Natural killer cell (primary cell): ENCODE measurements around the gene LPO. TPM values are rescaled to one million over a fixed set of nuclear protein-coding genes. Genes with fewer than 3 reads are reported as not detected.
A peak's percentile ranks its signal among the peaks of the same experiment; 100 is the strongest.

Experiments
- ATAC-seq, 3 donors: fragments of 150-1000 bp in 2 of 3; fragments of 200-7000 bp in 1 of 3; cut with Tn5 transposase; 1 replicate in 1 of 3; 2 replicates in 2 of 3; pipeline ENCODE4 v1.10.0; 2021; ENCODE audit warnings: mild to moderate bottlenecking in 2 of 3, moderate library complexity in 2 of 3
- DNase-seq, 2 donors: peaks; one replicate each; pipeline versions ENCODE4 v3.0.0 to v3.0.0-alpha.2; 2013 to 2021; ENCODE audit warnings: mixed read lengths in 1 of 2
- H3K27ac ChIP-seq: one replicate; pipeline ENCODE4 v1.5.1; 2013; ENCODE audit warnings: mild to moderate bottlenecking, low read length
- H3K27me3 ChIP-seq: one replicate; pipeline ENCODE4 v1.6.1; 2013; ENCODE audit warnings: low read length; ENCODE audit not compliant: control insufficient read depth, insufficient read depth
- H3K36me3 ChIP-seq: one replicate; pipeline ENCODE4 v1.6.1; 2013; ENCODE audit warnings: low read length; ENCODE audit not compliant: control insufficient read depth, insufficient read depth
- H3K4me1 ChIP-seq: one replicate; pipeline ENCODE4 v1.6.1; 2013; ENCODE audit warnings: low read length; ENCODE audit not compliant: control insufficient read depth, insufficient read depth
- H3K4me3 ChIP-seq: one replicate; pipeline ENCODE4 v1.5.1; 2013; ENCODE audit warnings: low read length
- H3K9me3 ChIP-seq: one replicate; pipeline ENCODE4 v1.6.1; 2013; ENCODE audit warnings: low read length; ENCODE audit not compliant: control insufficient read depth, insufficient read depth
- H3K27ac Mint-ChIP-seq, 2 donors: one replicate each; pipeline ENCODE4 v1.8.0; 2022; ENCODE audit warnings: mild to moderate bottlenecking in 2 of 2, mixed read lengths in 2 of 2, moderate library complexity in 1 of 2
- H3K27me3 Mint-ChIP-seq, 2 donors: one replicate each; pipeline ENCODE4 v1.8.0; 2022; ENCODE audit warnings: low read depth in 2 of 2, mixed read lengths in 2 of 2
- H3K36me3 Mint-ChIP-seq: one replicate; pipeline ENCODE4 v1.8.0; 2022; ENCODE audit warnings: mixed read lengths
- H3K4me1 Mint-ChIP-seq, 2 donors: one replicate each; pipeline ENCODE4 v1.8.0; 2022; ENCODE audit warnings: mixed read lengths in 2 of 2
- H3K4me3 Mint-ChIP-seq: one replicate; pipeline ENCODE4 v1.8.0; 2022; ENCODE audit warnings: mild to moderate bottlenecking, moderate library complexity, mixed read lengths
- H3K9me3 Mint-ChIP-seq, 2 donors: one replicate each; pipeline ENCODE4 v1.8.0; 2022; ENCODE audit warnings: mixed read lengths in 2 of 2
- CTCF ChIP-seq: fragments of 200-600 bp; IDR thresholded peaks from one replicate; pipeline ENCODE4 v1.8.0; 2022; ENCODE audit warnings: antibody characterized with exemption
- WGBS: methylation state at CpG from one replicate; pipeline ENCODE4 v1.1.7; 2013; ENCODE audit warnings: missing lambda C conversion rate; ENCODE audit not compliant: insufficient coverage; 5-methylcytosine and 5-hydroxymethylcytosine counted together
- intact Hi-C: fragments of 100-400 bp; cut with micrococcal nuclease; formaldehyde crosslinking; loops from one replicate; pipeline ENCODE4 v1.14.2; 2022
- total RNA-seq, 4 donors: library from RNA; stranded (reverse); fragments of 120-200 nt in 1 of 4; gene quantifications; one replicate each; pipeline versions ENCODE4 v1.2.3 to v1.2.4, GENCODE V29; 2013 to 2022

LPO gene
- total RNA-seq, 3 donors from 2014 or later (not counting 1 experiment from before 2014, with no cell fraction given) = not detected

DNA sequence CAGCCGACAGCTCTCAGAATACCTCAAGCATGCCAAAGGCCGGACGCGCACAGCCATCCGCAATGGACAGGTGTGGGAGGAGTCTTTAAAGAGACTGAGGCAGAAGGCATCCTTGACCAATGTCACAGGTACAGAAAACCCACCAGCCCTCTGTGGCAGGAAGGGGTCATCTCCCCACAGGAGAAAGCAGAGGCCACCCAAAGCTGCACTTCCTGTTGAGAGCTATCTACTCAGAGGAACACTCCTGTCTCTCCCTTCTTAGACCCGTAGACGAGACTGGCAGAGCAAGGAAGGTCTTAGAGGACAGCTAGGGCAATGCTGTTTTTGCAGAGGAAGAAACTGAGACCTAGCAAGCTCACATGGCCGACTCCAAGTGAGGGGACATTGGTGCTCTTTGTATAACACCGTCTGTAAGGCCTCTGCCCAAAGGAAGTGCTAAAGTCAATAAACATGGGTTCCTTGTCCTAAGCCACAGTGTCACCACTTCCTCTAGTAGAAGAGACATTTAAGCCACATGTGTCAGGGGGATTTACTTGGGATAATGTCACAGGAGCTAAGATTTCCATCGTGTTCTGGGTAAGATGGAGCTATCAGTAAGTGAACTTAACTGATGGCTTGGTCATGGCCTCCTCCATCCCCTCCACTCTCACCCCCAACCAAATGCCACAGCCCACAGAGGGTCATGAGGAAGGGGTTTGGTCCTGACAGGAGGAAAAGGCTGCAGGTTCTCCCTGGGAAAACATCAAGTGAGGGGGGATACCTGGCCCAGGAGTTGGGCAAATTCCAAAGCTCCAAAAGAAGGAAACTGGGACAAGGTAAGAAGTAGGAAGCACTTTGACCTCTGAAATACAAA lies 9.4 kb downstream of the LPO start:
- no peak for ATAC-seq
- peak overlapping the region in 1 of 2 donors; percentile 37 for H3K27ac Mint-ChIP-seq

GRCh38 chr17:58248955-58249269 lies 10.5 kb downstream of the LPO start:
- Mint-ChIP-seq H3K27ac (no peak overlapping the region), H3K27me3 (peaks cover 11 to 31% of the 10 kb centered on the region in 2 donors), H3K36me3 (no peaks in the 10 kb centered on the region), H3K9me3 (no peaks in the 10 kb centered on the region), H3K4me3 (peak overlapping the region; percentile 10), H3K4me1 (peaks cover 17 to 31% of the 10 kb centered on the region in 2 donors)
- Histone ChIP-seq H3K9me3 (no peaks in the 10 kb centered on the region), H3K27ac (no peak overlapping the region), H3K27me3 (peaks cover 2% of the 10 kb centered on the region), H3K4me3 (peak overlapping the region; percentile 53), H3K36me3 (no peaks in the 10 kb centered on the region), H3K4me1 (peaks cover 33% of the 10 kb centered on the region)
- ATAC-seq (no peak), DNase-seq (no peak)
- intact Hi-C loops = loop anchor here (5.0 kb wide), 1 partner anchor 198 kb away; no protein-coding TSS in a partner anchor
- 54% methylated on average over 10 of the region's 10 CpGs for WGBS
- no peak for TF ChIP-seq CTCF

More for the DNA sequence above, 9.4 kb downstream of the LPO start:
- no peaks in the 10 kb centered on the region for H3K36me3 Mint-ChIP-seq
- peaks cover 17 to 31% of the 10 kb centered on the region in 2 donors for H3K4me1 Mint-ChIP-seq
- no peak for TF ChIP-seq CTCF
- no peak overlapping the region for H3K4me3 ChIP-seq
- intact Hi-C loops = loop anchor here (5.0 kb wide), 1 partner anchor 200 kb away; no protein-coding TSS in a partner anchor
- DNase-seq = peak in 1 of 2 donors; percentile 13
- H3K9me3 ChIP-seq = no peaks in the 10 kb centered on the region
- H3K9me3 Mint-ChIP-seq = no peaks in the 10 kb centered on the region
- H3K4me1 ChIP-seq = peaks cover 33% of the 10 kb centered on the region
- peaks cover 2% of the 10 kb centered on the region for H3K27me3 ChIP-seq
- peaks cover 15 to 31% of the 10 kb centered on the region in 2 donors for H3K27me3 Mint-ChIP-seq
- H3K27ac ChIP-seq = peak overlapping the region; percentile 31
- no peaks in the 10 kb centered on the region for H3K36me3 ChIP-seq
- peak overlapping the region; percentile 7 for H3K4me3 Mint-ChIP-seq
- 50% methylated on average over 7 of the region's 10 CpGs for WGBS

DNA sequence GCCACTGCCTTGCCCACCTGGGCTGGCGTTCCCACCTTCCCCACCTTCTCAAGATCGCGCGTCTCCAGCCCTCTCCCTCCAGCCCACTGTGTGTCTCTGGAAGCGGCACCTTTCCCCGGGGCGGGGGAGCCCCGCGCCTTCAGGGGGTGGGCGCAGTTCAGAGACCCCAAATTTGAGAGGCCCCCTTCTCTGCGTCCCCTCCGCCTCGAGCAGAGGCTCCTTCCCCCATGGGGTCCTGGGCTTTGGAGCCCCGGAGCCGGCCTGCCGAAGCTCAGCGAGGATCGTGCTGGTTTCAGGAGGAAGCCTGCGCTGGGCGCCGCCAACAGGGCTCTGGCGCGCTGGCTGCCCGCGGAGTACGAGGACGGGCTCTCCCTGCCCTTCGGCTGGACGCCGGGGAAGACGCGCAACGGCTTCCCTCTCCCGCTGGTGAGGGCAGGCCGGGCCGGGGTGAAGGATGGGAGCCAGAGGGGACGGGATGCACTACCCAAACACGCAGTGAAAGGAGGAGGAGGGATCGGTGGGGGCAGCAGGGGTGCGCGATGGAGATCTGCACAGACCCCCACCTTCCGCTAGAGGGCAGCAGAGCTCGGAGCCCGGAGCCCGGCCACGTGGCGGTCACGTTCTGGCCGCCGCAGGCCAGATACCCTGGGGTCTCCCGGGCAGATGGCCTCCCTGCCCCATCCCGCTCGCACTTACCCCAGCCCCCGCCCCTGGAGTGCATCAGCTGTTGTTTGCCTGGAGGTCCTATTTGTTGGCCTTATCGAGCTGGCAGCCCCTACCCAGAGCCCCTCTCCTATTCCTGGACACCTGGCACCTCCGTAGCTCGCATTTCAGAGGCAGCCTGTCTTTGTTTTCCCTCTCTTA lies 11.1 kb downstream of the LPO start:
- 8% methylated on average over 57 of the region's 57 CpGs for WGBS
- H3K27ac ChIP-seq = no peak overlapping the region
- ATAC-seq = peak; percentile 94 to 99 (median 98)
- no peak overlapping the region for H3K27ac Mint-ChIP-seq
- peaks cover 10 to 31% of the 10 kb centered on the region in 2 donors for H3K27me3 Mint-ChIP-seq
- intact Hi-C loops = loop anchor here (5.0 kb wide), 1 partner anchor 198 kb away; no protein-coding TSS in a partner anchor
- H3K4me3 Mint-ChIP-seq = peak overlapping the region; percentile 77
- no peaks in the 10 kb centered on the region for H3K9me3 Mint-ChIP-seq
- H3K36me3 ChIP-seq = no peaks in the 10 kb centered on the region
- no peaks in the 10 kb centered on the region for H3K9me3 ChIP-seq
- H3K27me3 ChIP-seq = peaks cover 5% of the 10 kb centered on the region
- TF ChIP-seq CTCF = peak; percentile 97
- H3K4me1 ChIP-seq = peaks cover 33% of the 10 kb centered on the region
- no peaks in the 10 kb centered on the region for H3K36me3 Mint-ChIP-seq
- peak; percentile 76 to 85 for DNase-seq
- peaks cover 17 to 31% of the 10 kb centered on the region in 2 donors for H3K4me1 Mint-ChIP-seq
- H3K4me3 ChIP-seq = peak overlapping the region; percentile 53
